K562 (cell line): ENCODE measurements around the gene SLC26A2. TPM values are rescaled to one million over a fixed set of nuclear protein-coding genes. Genes with fewer than 3 reads are reported as not detected.

Experiments used
- BMI1 ChIP-seq: fragments of 150-350 bp; IDR thresholded peaks from 2 replicates; pipeline ENCODE4 v1.6.1; 2014; ENCODE audit warnings: low read length
- CTBP1 ChIP-seq: fragments of 450-650 bp; IDR thresholded peaks from 2 replicates; pipeline ENCODE4 v1.6.1; 2016; ENCODE audit warnings: borderline replicate concordance
- DACH1 ChIP-seq: fragments of 450-650 bp; IDR thresholded peaks from 2 replicates; pipeline ENCODE4 v1.6.1; 2018; ENCODE audit not compliant: partially characterized antibody
- ETV1 ChIP-seq: fragments of 450-650 bp; conservative IDR thresholded peaks from 2 replicates; pipeline ENCODE4 v1.6.1; 2016; ENCODE audit warnings: missing genetic modification characterization, control low read depth, low read depth, missing compliant biosample characterization
- GABPA ChIP-seq: fragments of 200-800 bp; sonication (Bioruptor generic); conservative IDR thresholded peaks from 2 replicates; pipeline ENCODE4 v1.6.1; 2016; ENCODE audit warnings: low read depth, missing genetic modification characterization, missing compliant biosample characterization
- GATAD2A ChIP-seq: fragments of 450-650 bp; IDR thresholded peaks from 2 replicates; pipeline ENCODE4 v1.6.1; 2017
- HDAC8 ChIP-seq: fragments of 450-650 bp; IDR thresholded peaks from 2 replicates; pipeline ENCODE4 v1.6.1; 2016; ENCODE audit warnings: mild to moderate bottlenecking, missing genetic modification characterization, moderate library complexity, missing compliant biosample characterization
- KLF1 ChIP-seq: fragments of 450-650 bp; IDR thresholded peaks from 2 replicates; pipeline ENCODE4 v1.6.1; 2016; ENCODE audit warnings: missing genetic modification characterization, missing compliant biosample characterization
- MCM2 ChIP-seq: fragments of 450-650 bp; IDR thresholded peaks from 2 replicates; pipeline ENCODE4 v1.6.1; 2017; ENCODE audit warnings: low read depth, mild to moderate bottlenecking
- MTA2 ChIP-seq: fragments of 450-650 bp; IDR thresholded peaks from 2 replicates; pipeline ENCODE4 v1.6.1; 2016; ENCODE audit warnings: low read depth
- NCOA6 ChIP-seq: fragments of 450-650 bp; IDR thresholded peaks from 2 replicates; pipeline ENCODE4 v1.6.1; 2017; ENCODE audit warnings: mild to moderate bottlenecking
- NFE2L1 ChIP-seq: fragments of 450-650 bp; IDR thresholded peaks from 2 replicates; pipeline ENCODE4 v1.6.1; 2016; ENCODE audit warnings: missing genetic modification characterization, low read depth, mild to moderate bottlenecking, missing compliant biosample characterization, moderate library complexity, borderline replicate concordance
- RNF2 ChIP-seq: sonication (generic); IDR thresholded peaks from 2 replicates; pipeline ENCODE4 v1.6.1; 2016
- TEAD4 ChIP-seq, 2 experiments: sonication (generic) in 1 of 2; formaldehyde crosslinking in 1 of 2; IDR thresholded peaks; 2 replicates each; pipeline versions ENCODE4 v1.6.1 to v1.8.0; 2012 to 2022; ENCODE audit warnings: borderline replicate concordance in 1 of 2, inconsistent platforms in 1 of 2, low read length in 1 of 2, mild to moderate bottlenecking in 1 of 2, missing genetic modification reagents in 1 of 2
- TRIM24 ChIP-seq, 2 experiments: fragments of 450-650 bp; IDR thresholded peaks; 2 replicates each; pipeline ENCODE4 v1.6.1; 2016
- ZNF212 ChIP-seq: fragments of 450-650 bp; formaldehyde crosslinking; IDR thresholded peaks from 2 replicates; pipeline ENCODE4 v1.4.0; 2020; ENCODE audit warnings: mild to moderate bottlenecking
- ZNF311 ChIP-seq: fragments of 250-450 bp; sonication (Bioruptor Pico); IDR thresholded peaks from 2 replicates; pipeline ENCODE4 v1.4.0; 2020; ENCODE audit warnings: mild to moderate bottlenecking, moderate library complexity
- polyA plus RNA-seq, 8 experiments: library from polyadenylated mRNA; depleted of rRNA in 4 of 8; stranded (reverse) in 5 of 8; unstranded in 3 of 8; fragments of >200 nt; fragmentation: Nextera tagmentation in 2 of 8; fragmentation: Illumina TruSeq in 1 of 8; extraction: Ambion mirVana in 2 of 8; extraction: Trizol in 1 of 8; gene quantifications; 2 replicates each; pipeline versions ENCODE4 v1.2.1 to v1.2.3, GENCODE V29; 2011 to 2014; ENCODE audit warnings: inconsistent platforms in 1 of 8, missing spikeins in 1 of 8
- total RNA-seq, 7 experiments: library from RNA; depleted of rRNA in 6 of 7; stranded (reverse); fragments of >200 nt in 6 of 7; fragmentation: Illumina TruSeq in 2 of 7; extraction: Trizol in 2 of 7; gene quantifications; 2 replicates each; pipeline versions ENCODE4 v1.2.1 to v1.2.3, GENCODE V29; 2011 to 2021; ENCODE audit warnings: low replicate concordance in 1 of 7
- TF ChIP-seq, protein P1 (sequence below), 2 experiments: fragments of 450-650 bp; IDR thresholded peaks; 2 replicates each; pipeline ENCODE4 v1.6.1; 2018; ENCODE audit warnings: mild to moderate bottlenecking in 2 of 2, low read depth in 1 of 2; ENCODE audit not compliant: partially characterized antibody in 2 of 2
- TF ChIP-seq, protein P2 (sequence below): conservative IDR thresholded peaks from 2 replicates; pipeline ENCODE4 v1.6.1; 2011; ENCODE audit warnings: low read depth, mild to moderate bottlenecking, low read length; ENCODE audit not compliant: control insufficient read depth
- TF ChIP-seq, protein P3 (sequence below): fragments of 450-650 bp; IDR thresholded peaks from 2 replicates; pipeline ENCODE4 v1.7.0; 2016; ENCODE audit warnings: borderline replicate concordance
- TF ChIP-seq, protein P4 (sequence below): sonication (generic); formaldehyde crosslinking; IDR thresholded peaks from 2 replicates; pipeline ENCODE4 v1.8.0; 2022; ENCODE audit warnings: mild to moderate bottlenecking, missing genetic modification reagents, borderline replicate concordance

The SLC26A2 gene
- total and polyA plus RNA-seq, 9 of the 15 experiments (the other 6 are each of a cell fraction or from before 2014, with no cell fraction given): 1.1 to 6.3 (median 3.6) TPM

DNA sequence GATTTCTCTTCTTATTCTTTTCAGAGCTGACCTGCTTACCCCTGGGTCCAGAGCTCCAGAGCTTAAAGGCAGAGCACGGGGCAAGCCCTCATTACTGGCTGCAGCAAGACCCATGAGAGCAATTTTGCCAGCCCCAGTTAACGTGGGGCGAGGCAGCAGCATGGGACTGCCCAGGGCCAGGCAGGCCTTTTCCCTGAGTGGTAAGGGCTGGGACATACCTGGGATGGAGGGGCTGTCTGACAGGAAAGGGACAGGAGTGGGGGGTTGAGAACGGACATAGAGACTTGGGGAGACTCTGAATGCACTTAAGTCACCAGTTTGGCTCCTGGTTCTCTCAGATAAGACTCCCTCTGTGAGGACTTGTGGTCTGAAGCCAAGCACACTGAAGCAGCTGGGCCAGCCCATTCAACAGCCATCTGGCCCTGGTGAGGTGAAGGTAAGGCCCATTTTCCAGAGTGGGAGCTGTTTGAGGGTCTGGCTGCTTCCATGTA is 66.2 kb downstream of the SLC26A2 start (continued):
- TF ChIP-seq, protein P1, sequence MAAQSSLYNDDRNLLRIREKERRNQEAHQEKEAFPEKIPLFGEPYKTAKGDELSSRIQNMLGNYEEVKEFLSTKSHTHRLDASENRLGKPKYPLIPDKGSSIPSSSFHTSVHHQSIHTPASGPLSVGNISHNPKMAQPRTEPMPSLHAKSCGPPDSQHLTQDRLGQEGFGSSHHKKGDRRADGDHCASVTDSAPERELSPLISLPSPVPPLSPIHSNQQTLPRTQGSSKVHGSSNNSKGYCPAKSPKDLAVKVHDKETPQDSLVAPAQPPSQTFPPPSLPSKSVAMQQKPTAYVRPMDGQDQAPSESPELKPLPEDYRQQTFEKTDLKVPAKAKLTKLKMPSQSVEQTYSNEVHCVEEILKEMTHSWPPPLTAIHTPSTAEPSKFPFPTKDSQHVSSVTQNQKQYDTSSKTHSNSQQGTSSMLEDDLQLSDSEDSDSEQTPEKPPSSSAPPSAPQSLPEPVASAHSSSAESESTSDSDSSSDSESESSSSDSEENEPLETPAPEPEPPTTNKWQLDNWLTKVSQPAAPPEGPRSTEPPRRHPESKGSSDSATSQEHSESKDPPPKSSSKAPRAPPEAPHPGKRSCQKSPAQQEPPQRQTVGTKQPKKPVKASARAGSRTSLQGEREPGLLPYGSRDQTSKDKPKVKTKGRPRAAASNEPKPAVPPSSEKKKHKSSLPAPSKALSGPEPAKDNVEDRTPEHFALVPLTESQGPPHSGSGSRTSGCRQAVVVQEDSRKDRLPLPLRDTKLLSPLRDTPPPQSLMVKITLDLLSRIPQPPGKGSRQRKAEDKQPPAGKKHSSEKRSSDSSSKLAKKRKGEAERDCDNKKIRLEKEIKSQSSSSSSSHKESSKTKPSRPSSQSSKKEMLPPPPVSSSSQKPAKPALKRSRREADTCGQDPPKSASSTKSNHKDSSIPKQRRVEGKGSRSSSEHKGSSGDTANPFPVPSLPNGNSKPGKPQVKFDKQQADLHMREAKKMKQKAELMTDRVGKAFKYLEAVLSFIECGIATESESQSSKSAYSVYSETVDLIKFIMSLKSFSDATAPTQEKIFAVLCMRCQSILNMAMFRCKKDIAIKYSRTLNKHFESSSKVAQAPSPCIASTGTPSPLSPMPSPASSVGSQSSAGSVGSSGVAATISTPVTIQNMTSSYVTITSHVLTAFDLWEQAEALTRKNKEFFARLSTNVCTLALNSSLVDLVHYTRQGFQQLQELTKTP (IDR thresholded peaks at IDR 0.05; ENCODE audit: low read depth in 1 of 2, partially characterized antibody in 2 of 2): no peak
- TF ChIP-seq MTA2: peak; percentile 81
- TF ChIP-seq GABPA (tag): no peak
- peak; percentile 70; the same call in 1 of the 2 replicates for TF ChIP-seq RNF2
- TF ChIP-seq GATAD2A: peak; percentile 77; the same call in 1 of the 2 replicates
- no peak for TF ChIP-seq KLF1
- TF ChIP-seq NFE2L1 (tag): no peak
- TF ChIP-seq, protein P2, sequence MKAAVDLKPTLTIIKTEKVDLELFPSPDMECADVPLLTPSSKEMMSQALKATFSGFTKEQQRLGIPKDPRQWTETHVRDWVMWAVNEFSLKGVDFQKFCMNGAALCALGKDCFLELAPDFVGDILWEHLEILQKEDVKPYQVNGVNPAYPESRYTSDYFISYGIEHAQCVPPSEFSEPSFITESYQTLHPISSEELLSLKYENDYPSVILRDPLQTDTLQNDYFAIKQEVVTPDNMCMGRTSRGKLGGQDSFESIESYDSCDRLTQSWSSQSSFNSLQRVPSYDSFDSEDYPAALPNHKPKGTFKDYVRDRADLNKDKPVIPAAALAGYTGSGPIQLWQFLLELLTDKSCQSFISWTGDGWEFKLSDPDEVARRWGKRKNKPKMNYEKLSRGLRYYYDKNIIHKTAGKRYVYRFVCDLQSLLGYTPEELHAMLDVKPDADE: 0 out of 2 replicates have a peak, but pooled peaks have one; percentile 36
- TF ChIP-seq, protein P3, sequence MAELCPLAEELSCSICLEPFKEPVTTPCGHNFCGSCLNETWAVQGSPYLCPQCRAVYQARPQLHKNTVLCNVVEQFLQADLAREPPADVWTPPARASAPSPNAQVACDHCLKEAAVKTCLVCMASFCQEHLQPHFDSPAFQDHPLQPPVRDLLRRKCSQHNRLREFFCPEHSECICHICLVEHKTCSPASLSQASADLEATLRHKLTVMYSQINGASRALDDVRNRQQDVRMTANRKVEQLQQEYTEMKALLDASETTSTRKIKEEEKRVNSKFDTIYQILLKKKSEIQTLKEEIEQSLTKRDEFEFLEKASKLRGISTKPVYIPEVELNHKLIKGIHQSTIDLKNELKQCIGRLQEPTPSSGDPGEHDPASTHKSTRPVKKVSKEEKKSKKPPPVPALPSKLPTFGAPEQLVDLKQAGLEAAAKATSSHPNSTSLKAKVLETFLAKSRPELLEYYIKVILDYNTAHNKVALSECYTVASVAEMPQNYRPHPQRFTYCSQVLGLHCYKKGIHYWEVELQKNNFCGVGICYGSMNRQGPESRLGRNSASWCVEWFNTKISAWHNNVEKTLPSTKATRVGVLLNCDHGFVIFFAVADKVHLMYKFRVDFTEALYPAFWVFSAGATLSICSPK: no peak
- peak; percentile 38; the same call in 1 of the 2 replicates for TF ChIP-seq CTBP1
- peak; percentile 93 for TF ChIP-seq TEAD4 (IDR thresholded peaks at IDR 0.05; ENCODE audit: low read length)
- no peak for TF ChIP-seq TEAD4 (CRISPR knock-in tag; IDR thresholded peaks at IDR 0.05; ENCODE audit: borderline replicate concordance)
- no peak for TF ChIP-seq MCM2
- TF ChIP-seq TRIM24 (IDR thresholded peaks at IDR 0.05): peak; percentile 79 to 85
- TF ChIP-seq, protein P4, sequence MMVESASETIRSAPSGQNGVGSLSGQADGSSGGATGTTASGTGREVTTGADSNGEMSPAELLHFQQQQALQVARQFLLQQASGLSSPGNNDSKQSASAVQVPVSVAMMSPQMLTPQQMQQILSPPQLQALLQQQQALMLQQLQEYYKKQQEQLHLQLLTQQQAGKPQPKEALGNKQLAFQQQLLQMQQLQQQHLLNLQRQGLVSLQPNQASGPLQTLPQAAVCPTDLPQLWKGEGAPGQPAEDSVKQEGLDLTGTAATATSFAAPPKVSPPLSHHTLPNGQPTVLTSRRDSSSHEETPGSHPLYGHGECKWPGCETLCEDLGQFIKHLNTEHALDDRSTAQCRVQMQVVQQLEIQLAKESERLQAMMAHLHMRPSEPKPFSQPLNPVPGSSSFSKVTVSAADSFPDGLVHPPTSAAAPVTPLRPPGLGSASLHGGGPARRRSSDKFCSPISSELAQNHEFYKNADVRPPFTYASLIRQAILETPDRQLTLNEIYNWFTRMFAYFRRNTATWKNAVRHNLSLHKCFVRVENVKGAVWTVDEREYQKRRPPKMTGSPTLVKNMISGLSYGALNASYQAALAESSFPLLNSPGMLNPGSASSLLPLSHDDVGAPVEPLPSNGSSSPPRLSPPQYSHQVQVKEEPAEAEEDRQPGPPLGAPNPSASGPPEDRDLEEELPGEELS (CRISPR knock-in tag): no peak
- TF ChIP-seq DACH1: peak; percentile 62
- TF ChIP-seq ZNF212: no peak
- no peak for TF ChIP-seq HDAC8
- TF ChIP-seq BMI1: no peak
- TF ChIP-seq ZNF311 (CRISPR knock-in tag): no peak
- TF ChIP-seq ETV1 (tag): no peak
- TF ChIP-seq NCOA6: 0 out of 2 replicates have a peak, but pooled peaks have one; percentile 23
